Suprapubic skin (tissue), 4 donors: ENCODE results near the gene MMS22L.

Experiments used
- CTCF ChIP-seq, 2 donors: fragments of 200-600 bp in 1 of 2; fragments of 450-650 bp in 1 of 2; sonication (generic) in 1 of 2; IDR thresholded peaks; one replicate each; pipeline ENCODE4 v1.5.1; 2016 to 2019; ENCODE audit warnings: antibody characterized with exemption in 2 of 2, mild to moderate bottlenecking in 1 of 2, moderate library complexity in 1 of 2
- POLR2A ChIP-seq, 2 donors: fragments of 450-650 bp; IDR thresholded peaks; one replicate each; pipeline ENCODE4 v1.6.1; 2017; ENCODE audit warnings: antibody characterized with exemption in 2 of 2, mild to moderate bottlenecking in 2 of 2, moderate library complexity in 2 of 2
- POLR2AphosphoS5 ChIP-seq, 3 donors: sonication (generic); formaldehyde crosslinking; IDR thresholded peaks; one replicate each; pipeline ENCODE4 v1.6.1; 2017; ENCODE audit warnings: antibody characterized with exemption in 3 of 3

GRCh38 chr6:97203343-97203742, 79.7 kb downstream of the MMS22L start:
- TF ChIP-seq CTCF (IDR thresholded peaks at IDR 0.05), result no peak
- TF ChIP-seq POLR2AphosphoS5 (IDR thresholded peaks at IDR 0.05), result no peak
- TF ChIP-seq POLR2A (IDR thresholded peaks at IDR 0.05), result no peak
